NCI-H460 (cell line): ENCODE data around the gene ATL2. TPM values are rescaled to one million over a fixed set of nuclear protein-coding genes. Genes with fewer than 3 reads are reported as not detected.

Experiments
- DNase-seq: peaks from one replicate; pipeline ENCODE4 v3.0.0-alpha.2; 2016; ENCODE audit warnings: low read depth; ENCODE audit errors: extremely low read depth
- total RNA-seq: library from RNA; depleted of rRNA; stranded (reverse); fragments of >200 nt; shearing (Covaris generic); gene quantifications from 2 replicates; pipeline ENCODE4 v1.2.3, GENCODE V29; 2014; rRNA removed

ATL2 gene
- total RNA-seq, 1 experiment from 2014 or later: 138 TPM

- DNase-seq: no peak
Measured at GRCh38 chr2:38256610-38257009, 120.5 kb downstream of the ATL2 start.

- DNase-seq: no peak
Measured at GRCh38 chr2:38255211-38255610, 121.9 kb downstream of the ATL2 start.

- no peak for DNase-seq
Measured at GRCh38 chr2:38254796-38255195, 122.3 kb downstream of the ATL2 start.

GRCh38 chr2:38251940-38252339 is 125.1 kb downstream of the ATL2 start:
- DNase-seq: no peak

- DNase-seq: no peak
Measured at GRCh38 chr2:38248707-38249106, 128.4 kb downstream of the ATL2 start.

GRCh38 chr2:38248255-38248654 is 128.8 kb downstream of the ATL2 start:
- no peak for DNase-seq

- DNase-seq: no peak
Measured at GRCh38 chr2:38246105-38246504, 131.0 kb downstream of the ATL2 start.

- no peak for DNase-seq
Measured at GRCh38 chr2:38245114-38245641, 131.9 kb downstream of the ATL2 start.

GRCh38 chr2:38244301-38244700 is 132.8 kb downstream of the ATL2 start:
- no peak for DNase-seq

Other genes starting within 250 kb of the ATL2 start
- gene HNRNPLL, start 225.7 kb upstream of the ATL2 start, total RNA-seq: 40.2 and 41.3 TPM in 2 replicates